MCF 10A (cell line): ENCODE measurements around the gene IGF1R. TPM values are rescaled to one million over a fixed set of nuclear protein-coding genes. Genes with fewer than 3 reads are reported as not detected.

ENCODE experiments used
- BruUV-seq: library from RNA; stranded (reverse); fragments of 400-500 nt; replicated peaks from 2 replicates; lab custom pipeline; 2021; lab: Mats Ljungman, UMichigan
- CTCF ChIA-PET: fragments of 300-600 bp; sonication (Branson Sonifier 250); formaldehyde crosslinking; extraction: SDS; loops from one replicate; lab custom pipeline; 2021; ENCODE audit warnings: antibody characterized with exemption, inconsistent platforms; lab: Yijun Ruan, JAX
- POLR2A ChIA-PET: fragments of 300-600, 350-650 bp; sonication (Branson Sonifier 250); formaldehyde crosslinking; extraction: SDS; loops from one replicate; lab custom pipeline; 2020; ENCODE audit warnings: antibody characterized with exemption, inconsistent platforms; lab: Yijun Ruan, JAX
- DNase-seq: peaks from one replicate; pipeline ENCODE4 v3.0.0-alpha.2; 2018; ENCODE audit not compliant: unreplicated experiment
- H3K27ac Mint-ChIP-seq: one replicate; pipeline ENCODE4 v1.8.0; 2022; ENCODE audit warnings: mild to moderate bottlenecking, low read depth, mixed read lengths; ENCODE audit not compliant: unreplicated experiment
- H3K27me3 Mint-ChIP-seq: one replicate; pipeline ENCODE4 v1.8.0; 2022; ENCODE audit warnings: mixed read lengths; ENCODE audit not compliant: insufficient read depth, unreplicated experiment
- H3K36me3 Mint-ChIP-seq: one replicate; pipeline ENCODE4 v1.8.0; 2022; ENCODE audit warnings: mild to moderate bottlenecking, moderate library complexity, mixed read lengths; ENCODE audit not compliant: insufficient read depth, unreplicated experiment
- H3K4me1 Mint-ChIP-seq: one replicate; pipeline ENCODE4 v1.8.0; 2022; ENCODE audit warnings: mixed read lengths; ENCODE audit not compliant: insufficient read depth, unreplicated experiment
- H3K4me3 Mint-ChIP-seq: one replicate; pipeline ENCODE4 v1.8.0; 2022; ENCODE audit warnings: mild to moderate bottlenecking, moderate library complexity, mixed read lengths; ENCODE audit not compliant: unreplicated experiment
- H3K9me3 Mint-ChIP-seq: one replicate; pipeline ENCODE4 v1.8.0; 2022; ENCODE audit warnings: mixed read lengths; ENCODE audit not compliant: unreplicated experiment
- CTCF ChIP-seq: fragments of 200-600 bp; IDR thresholded peaks from one replicate; pipeline ENCODE4 v1.8.0; 2022; ENCODE audit warnings: antibody characterized with exemption, mild to moderate bottlenecking; ENCODE audit not compliant: unreplicated experiment
- intact Hi-C: fragments of 100-400 bp; cut with micrococcal nuclease; formaldehyde crosslinking; loops from 2 replicates; pipeline ENCODE4 v1.14.1; 2022
- total RNA-seq: library from RNA; stranded (reverse); gene quantifications from 2 replicates; pipeline ENCODE4 v1.2.3, GENCODE V29; 2022

Gene IGF1R
- total RNA-seq, 1 experiment from 2014 or later = 53.3 TPM

- CTCF ChIA-PET = no interaction called here
- intact Hi-C loops = loop anchor here (10.0 kb wide), 2 partner anchors 262 to 298 kb away; no protein-coding TSS in a partner anchor
- Mint-ChIP-seq H3K9me3 (no peaks in the 10 kb centered on the region), H3K4me3 (no peak overlapping the region), H3K27me3 (no peaks in the 10 kb centered on the region), H3K36me3 (no peaks in the 10 kb centered on the region), H3K27ac (no peak overlapping the region), H3K4me1 (no peaks in the 10 kb centered on the region)
- no peak for TF ChIP-seq CTCF
- DNase-seq = no peak
- POLR2A ChIA-PET = interaction anchor here (0.9 kb wide), 1 partner anchor 74 kb away, joined by 3 read pairs; no protein-coding TSS in a partner anchor
- no TSS peak for BruUV-seq
Observed at GRCh38 chr15:98776607-98777281, 128.4 kb downstream of the IGF1R start.

GRCh38 chr15:98777426-98777825, 129.1 kb downstream of the IGF1R start:
- Mint-ChIP-seq H3K27me3 (no peaks in the 10 kb centered on the region), H3K4me3 (no peak overlapping the region), H3K4me1 (no peaks in the 10 kb centered on the region), H3K9me3 (no peaks in the 10 kb centered on the region), H3K36me3 (no peaks in the 10 kb centered on the region), H3K27ac (no peak overlapping the region)
- no peak for TF ChIP-seq CTCF
- DNase-seq = no peak
- intact Hi-C loops = loop anchor here (10.0 kb wide), 2 partner anchors 263 to 297 kb away; no protein-coding TSS in a partner anchor
- ChIA-PET POLR2A (no interaction called here), CTCF (interaction anchor here (0.6 to 1.2 kb wide), 4 partner anchors 15 to 131 kb away, joined by 3 to 5 read pairs (median 3); no protein-coding TSS in a partner anchor)
- no TSS peak for BruUV-seq

GRCh38 chr15:98778263-98778959, 130.1 kb downstream of the IGF1R start:
- no peak for TF ChIP-seq CTCF
- DNase-seq = no peak
- Mint-ChIP-seq H3K27ac (no peak overlapping the region), H3K9me3 (no peaks in the 10 kb centered on the region), H3K4me1 (no peaks in the 10 kb centered on the region), H3K4me3 (no peak overlapping the region), H3K27me3 (no peaks in the 10 kb centered on the region), H3K36me3 (no peaks in the 10 kb centered on the region)
- CTCF ChIA-PET = interaction anchor here (0.6 to 2.1 kb wide), 12 partner anchors 11 to 480 kb away, joined by 3 to 12 read pairs (median 4); no protein-coding TSS in a partner anchor
- intact Hi-C loops = loop anchor here (10.0 kb wide), 2 partner anchors 264 to 296 kb away; no protein-coding TSS in a partner anchor
- POLR2A ChIA-PET = interaction anchor here (0.9 to 3.0 kb wide), 5 partner anchors 21 to 128 kb away, joined by 3 to 12 read pairs (median 4); no protein-coding TSS in a partner anchor
- no TSS peak for BruUV-seq

- Mint-ChIP-seq H3K9me3 (no peaks in the 10 kb centered on the region), H3K27me3 (no peaks in the 10 kb centered on the region), H3K36me3 (no peaks in the 10 kb centered on the region), H3K4me3 (no peak overlapping the region), H3K27ac (no peak overlapping the region), H3K4me1 (no peaks in the 10 kb centered on the region)
- no peak for DNase-seq
- TF ChIP-seq CTCF = no peak
- POLR2A ChIA-PET = interaction anchor here (0.8 to 3.0 kb wide), 6 partner anchors 21 to 128 kb away, joined by 3 to 12 read pairs (median 4); no protein-coding TSS in a partner anchor
- CTCF ChIA-PET = interaction anchor here (0.6 to 2.1 kb wide), 15 partner anchors 10 to 481 kb away, joined by 3 to 12 read pairs (median 5); no protein-coding TSS in a partner anchor
- intact Hi-C loops = loop anchor here (1.0 to 10.0 kb wide), 3 partner anchors 126 to 296 kb away; no protein-coding TSS in a partner anchor
- BruUV-seq = no TSS peak
Observed at GRCh38 chr15:98778960-98779359, 130.6 kb downstream of the IGF1R start.
